Measurements from ENCODE around the gene MARK1.

DNA sequence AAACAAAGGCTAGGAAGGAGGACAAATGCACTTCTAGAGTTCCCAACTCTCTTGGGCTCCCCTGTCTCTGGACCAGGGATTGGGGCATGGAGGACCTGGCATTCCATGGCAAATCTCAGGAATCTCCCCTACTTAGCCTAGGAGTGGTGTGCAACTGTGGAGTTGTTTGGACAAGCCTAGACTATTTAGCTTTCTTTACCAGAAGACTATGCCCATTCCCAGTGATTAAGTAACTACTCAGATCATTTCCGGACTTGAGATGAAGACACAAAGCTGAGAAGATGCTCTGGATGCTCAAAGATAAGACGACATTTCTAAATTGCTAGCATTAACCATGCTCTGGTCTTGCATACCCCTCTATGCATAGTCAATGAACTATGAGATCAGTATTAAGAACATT, 13.7 kb upstream of the MARK1 start:
- TF ChIP-seq, protein P1, sequence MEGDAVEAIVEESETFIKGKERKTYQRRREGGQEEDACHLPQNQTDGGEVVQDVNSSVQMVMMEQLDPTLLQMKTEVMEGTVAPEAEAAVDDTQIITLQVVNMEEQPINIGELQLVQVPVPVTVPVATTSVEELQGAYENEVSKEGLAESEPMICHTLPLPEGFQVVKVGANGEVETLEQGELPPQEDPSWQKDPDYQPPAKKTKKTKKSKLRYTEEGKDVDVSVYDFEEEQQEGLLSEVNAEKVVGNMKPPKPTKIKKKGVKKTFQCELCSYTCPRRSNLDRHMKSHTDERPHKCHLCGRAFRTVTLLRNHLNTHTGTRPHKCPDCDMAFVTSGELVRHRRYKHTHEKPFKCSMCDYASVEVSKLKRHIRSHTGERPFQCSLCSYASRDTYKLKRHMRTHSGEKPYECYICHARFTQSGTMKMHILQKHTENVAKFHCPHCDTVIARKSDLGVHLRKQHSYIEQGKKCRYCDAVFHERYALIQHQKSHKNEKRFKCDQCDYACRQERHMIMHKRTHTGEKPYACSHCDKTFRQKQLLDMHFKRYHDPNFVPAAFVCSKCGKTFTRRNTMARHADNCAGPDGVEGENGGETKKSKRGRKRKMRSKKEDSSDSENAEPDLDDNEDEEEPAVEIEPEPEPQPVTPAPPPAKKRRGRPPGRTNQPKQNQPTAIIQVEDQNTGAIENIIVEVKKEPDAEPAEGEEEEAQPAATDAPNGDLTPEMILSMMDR (IDR thresholded peaks at IDR 0.05 in 2 of 3, conservative IDR thresholded peaks at IDR 0.05 in 1 of 3; ENCODE audit: control insufficient read depth in 2 of 3, extremely low read depth in 1 of 3, insufficient read depth in 1 of 3, low read depth in 3 of 3, low read length in 3 of 3), result no peak
- TF ChIP-seq ZNF217 (IDR thresholded peaks at IDR 0.05) (no peak), YY1 (IDR thresholded peaks at IDR 0.05; ENCODE audit: low read depth, low read length) (no peak), POLR2AphosphoS5 (IDR thresholded peaks at IDR 0.05; ENCODE audit: low read length) (no peak), CEBPB (IDR thresholded peaks at IDR 0.05; ENCODE audit: borderline replicate concordance in 1 of 2, low read depth in 2 of 2, low read length in 2 of 2) (no peak)
- TF ChIP-seq, protein P2, sequence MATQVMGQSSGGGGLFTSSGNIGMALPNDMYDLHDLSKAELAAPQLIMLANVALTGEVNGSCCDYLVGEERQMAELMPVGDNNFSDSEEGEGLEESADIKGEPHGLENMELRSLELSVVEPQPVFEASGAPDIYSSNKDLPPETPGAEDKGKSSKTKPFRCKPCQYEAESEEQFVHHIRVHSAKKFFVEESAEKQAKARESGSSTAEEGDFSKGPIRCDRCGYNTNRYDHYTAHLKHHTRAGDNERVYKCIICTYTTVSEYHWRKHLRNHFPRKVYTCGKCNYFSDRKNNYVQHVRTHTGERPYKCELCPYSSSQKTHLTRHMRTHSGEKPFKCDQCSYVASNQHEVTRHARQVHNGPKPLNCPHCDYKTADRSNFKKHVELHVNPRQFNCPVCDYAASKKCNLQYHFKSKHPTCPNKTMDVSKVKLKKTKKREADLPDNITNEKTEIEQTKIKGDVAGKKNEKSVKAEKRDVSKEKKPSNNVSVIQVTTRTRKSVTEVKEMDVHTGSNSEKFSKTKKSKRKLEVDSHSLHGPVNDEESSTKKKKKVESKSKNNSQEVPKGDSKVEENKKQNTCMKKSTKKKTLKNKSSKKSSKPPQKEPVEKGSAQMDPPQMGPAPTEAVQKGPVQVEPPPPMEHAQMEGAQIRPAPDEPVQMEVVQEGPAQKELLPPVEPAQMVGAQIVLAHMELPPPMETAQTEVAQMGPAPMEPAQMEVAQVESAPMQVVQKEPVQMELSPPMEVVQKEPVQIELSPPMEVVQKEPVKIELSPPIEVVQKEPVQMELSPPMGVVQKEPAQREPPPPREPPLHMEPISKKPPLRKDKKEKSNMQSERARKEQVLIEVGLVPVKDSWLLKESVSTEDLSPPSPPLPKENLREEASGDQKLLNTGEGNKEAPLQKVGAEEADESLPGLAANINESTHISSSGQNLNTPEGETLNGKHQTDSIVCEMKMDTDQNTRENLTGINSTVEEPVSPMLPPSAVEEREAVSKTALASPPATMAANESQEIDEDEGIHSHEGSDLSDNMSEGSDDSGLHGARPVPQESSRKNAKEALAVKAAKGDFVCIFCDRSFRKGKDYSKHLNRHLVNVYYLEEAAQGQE (IDR thresholded peaks at IDR 0.05; ENCODE audit: low read depth, low read length), result no peak

Data from GM12878 (cell line).